Fibroblast of skin of right biceps (primary cell): Measurements from ENCODE around the gene RXRG.
A peak's percentile ranks its signal among the peaks of the same experiment; 100 is the strongest.

Source experiments
- DNase-seq: peaks from one replicate; pipeline ENCODE4 v3.0.0-alpha.2; 2013

Gene RXRG

GRCh38 chr1:165365341-165365740, 79.6 kb downstream of the RXRG start:
- DNase-seq, result peak; percentile 19

DNA sequence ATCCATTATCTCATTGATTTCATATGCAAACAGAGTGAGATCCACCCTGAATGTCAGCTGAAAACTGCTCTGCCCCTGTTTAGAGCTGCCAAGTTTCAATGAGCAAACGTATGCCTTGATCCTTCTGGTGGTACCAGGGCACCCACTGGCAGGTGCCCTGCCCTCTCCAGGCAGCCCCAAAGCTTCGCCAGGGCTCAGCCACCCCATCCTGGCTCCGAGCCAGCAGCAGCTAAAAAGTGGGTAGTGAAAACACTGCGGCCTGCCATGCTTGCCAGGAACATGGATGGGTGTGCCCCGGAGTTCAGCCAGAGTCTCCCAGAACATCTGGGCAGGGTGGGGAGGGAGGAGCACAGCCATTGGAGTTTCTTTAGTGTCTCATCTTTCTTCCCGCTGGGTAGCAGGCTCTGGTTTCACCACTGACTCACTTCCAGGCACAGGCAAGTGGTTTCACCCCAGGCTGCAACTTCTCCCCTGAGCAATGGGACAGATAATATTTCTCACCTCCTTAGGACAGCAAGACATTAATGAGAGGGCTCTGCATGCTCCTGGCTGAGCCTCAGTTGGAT, 80.3 kb downstream of the RXRG start:
- DNase-seq, result peak; percentile 10

DNA sequence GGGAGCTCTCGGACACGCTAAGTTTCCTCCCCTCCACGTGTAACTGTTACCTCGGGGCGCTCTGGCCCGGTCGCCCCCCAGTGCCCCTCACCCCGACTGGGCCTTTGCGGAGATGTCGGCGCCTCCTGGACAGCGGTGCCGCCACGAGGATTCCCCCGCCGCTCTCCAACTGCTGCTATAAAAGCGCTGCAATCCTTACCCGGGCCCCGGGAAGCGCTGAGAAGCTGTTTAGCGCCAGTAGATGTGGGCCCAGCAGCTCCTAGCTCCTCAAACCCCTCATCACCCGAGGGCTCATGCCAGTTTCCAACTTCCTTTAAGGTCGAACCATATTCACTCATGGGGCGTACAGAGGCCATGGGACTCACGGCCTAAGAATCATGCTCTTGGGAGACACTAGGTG, 88.0 kb downstream of the RXRG start:
- DNase-seq, result no peak

GRCh38 chr1:165355977-165356811, 88.7 kb downstream of the RXRG start, which contains the start of gene LMX1A:
Gene LMX1A (minus strand): TSS chr1:165356715. CDS start chr1:165355559, 1,156 bp downstream.
- peak; percentile 10 for DNase-seq

DNA sequence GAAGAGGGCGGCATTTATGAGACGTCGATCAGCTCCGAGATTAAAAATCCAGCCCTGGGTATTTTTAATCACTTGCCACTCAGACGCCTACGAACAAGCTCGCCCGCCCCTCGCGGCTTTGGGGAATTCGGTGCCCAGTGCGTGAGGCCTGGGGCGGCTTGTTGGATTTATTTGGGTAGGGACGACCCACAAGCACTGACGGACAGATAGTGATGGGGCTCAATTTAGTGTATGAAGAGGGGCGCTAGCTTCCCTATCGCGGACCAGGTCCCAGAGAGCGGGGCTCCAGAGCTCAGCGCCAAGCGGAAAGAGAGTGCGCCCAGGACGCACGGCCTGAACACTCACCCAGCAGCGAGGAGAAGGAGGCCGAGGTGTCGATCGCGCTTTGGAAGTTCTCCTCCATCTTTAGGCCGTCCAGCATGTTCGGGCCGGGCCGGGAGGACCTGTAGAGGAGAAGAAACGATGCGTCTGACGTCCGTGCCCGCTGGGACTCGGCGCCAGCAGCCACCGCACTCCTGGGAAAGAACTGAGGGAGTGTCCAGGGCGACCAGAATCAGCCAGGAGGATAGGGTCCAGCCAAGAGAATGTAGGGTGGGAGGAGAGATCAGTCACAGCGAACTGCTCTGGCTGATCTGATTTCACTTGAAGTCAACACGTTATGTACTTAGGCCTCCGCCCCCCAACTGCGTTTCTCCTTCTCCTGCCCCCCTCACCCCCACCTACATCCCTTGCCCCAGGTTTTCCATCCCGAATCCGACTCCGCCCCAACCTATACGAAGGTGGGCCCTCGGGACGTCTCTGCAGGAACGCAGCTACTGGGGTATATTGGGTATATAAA, 89.6 kb downstream of the RXRG start:
- no peak for DNase-seq

DNA sequence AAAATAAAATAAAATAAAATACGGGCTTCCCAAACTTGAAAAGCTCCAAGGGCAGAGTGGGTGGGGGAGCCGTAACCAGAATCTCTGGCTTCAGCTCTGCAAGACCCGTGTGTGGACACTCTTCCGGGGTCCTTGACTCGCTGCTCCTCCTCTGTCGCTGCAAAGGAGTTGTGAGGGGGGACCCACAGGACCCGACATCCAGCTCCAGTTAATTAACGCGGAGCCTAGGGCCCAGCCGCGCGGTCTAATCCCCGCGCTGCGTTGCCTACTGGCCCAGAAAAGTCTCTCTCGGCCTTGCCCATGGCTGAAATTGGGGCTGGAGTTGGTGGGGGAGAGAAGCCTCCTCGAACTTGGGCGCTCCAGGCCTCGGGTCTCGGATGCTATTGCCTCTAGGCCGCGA, 90.2 kb downstream of the RXRG start:
- DNase-seq, result no peak

DNA sequence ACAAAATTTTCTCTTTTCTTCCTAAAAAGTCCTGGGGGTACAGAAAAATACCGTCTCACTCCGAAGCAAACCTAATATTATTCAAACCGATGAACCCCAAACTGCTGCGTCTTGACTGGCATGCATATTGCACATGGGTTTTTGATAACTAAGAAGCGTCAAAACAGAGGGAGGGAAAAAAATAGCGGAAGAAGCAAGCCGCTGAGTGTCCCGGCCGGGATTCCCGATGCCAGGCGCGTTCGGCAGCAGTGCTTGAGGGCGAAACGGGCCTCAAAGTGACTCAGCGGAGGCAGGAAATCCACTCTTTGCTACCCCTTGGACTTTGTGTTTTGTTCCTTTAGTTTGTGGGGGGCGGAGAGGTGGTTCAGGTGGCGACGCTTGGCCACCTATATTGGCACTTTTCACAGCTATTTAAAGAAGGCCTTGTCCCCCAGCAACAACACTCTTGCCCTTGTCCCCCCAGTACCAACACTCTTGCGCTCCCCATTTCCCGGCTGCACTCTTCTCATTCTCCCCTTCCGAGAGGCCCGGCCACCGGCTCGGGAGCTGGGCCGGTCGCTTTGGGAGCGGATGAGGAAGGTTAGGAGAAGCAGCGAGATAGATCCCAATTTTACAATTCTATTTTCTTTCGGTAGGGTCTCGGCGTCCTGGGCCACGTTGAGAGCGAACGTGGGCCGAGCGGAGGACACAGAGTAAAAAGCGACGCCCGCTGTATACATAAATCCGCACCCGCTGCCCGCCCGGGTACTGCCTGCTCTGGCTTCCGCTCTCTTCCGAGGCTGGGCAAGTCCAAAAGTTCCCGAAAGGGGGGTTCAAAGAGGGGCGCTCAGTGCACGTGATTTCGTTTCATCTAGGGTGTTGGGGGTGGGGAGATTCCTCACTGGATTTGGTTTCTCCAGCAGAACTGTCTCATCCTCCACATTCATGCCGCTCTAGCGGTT, 90.9 kb downstream of the RXRG start:
- no peak for DNase-seq

GRCh38 chr1:165352442-165353293, 92.3 kb downstream of the RXRG start:
- no peak for DNase-seq

DNA sequence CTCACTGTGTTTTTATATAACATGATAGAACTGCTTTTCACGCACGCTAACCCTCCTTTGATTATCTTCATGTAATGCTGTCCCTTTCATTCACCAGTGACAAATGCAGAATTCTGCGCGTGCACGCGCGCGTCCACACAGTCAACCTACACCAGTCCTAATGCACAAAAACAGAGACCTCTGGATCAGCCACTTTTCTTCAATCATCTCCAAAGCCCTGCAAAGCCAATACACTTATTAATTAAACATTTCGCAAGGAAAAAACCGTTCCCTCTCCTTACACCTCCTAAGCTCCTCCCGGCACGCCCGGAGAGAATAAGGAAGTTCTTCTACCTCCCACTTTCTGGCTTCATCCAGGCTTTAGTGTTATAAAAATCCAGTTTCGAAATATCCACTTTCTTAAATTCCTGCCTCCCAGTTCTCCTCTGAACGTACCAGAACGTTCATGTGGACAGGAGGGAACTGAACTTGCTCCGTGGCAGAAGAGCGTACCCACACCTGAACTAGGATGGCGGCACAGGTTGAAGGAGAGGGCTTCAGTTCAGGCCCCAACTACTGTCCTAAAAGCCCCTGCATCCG, 93.0 kb downstream of the RXRG start:
- DNase-seq, result no peak
